HK-2 (cell line): ENCODE measurements around the gene ZNF587.
"Not testable (repeated sequence)": the region's sequence is repeated elsewhere in the genome, so short reads cannot be mapped to it uniquely, and the experiment has no call there.

ENCODE experiments used
- DNase-seq: peaks from one replicate; pipeline ENCODE4 v3.0.0-alpha.2; 2018; ENCODE audit not compliant: unreplicated experiment

The ZNF587 gene

GRCh38 chr19:57823155-57823554, 26.5 kb upstream of the ZNF587 start:
- DNase-seq: not testable (repeated sequence)

- DNase-seq: not testable (repeated sequence)
Measured at GRCh38 chr19:57823608-57824007, 26.1 kb upstream of the ZNF587 start.

GRCh38 chr19:57825511-57825910, 24.1 kb upstream of the ZNF587 start:
- DNase-seq: no peak

GRCh38 chr19:57829316-57829715, 20.3 kb upstream of the ZNF587 start:
- no peak for DNase-seq

DNA sequence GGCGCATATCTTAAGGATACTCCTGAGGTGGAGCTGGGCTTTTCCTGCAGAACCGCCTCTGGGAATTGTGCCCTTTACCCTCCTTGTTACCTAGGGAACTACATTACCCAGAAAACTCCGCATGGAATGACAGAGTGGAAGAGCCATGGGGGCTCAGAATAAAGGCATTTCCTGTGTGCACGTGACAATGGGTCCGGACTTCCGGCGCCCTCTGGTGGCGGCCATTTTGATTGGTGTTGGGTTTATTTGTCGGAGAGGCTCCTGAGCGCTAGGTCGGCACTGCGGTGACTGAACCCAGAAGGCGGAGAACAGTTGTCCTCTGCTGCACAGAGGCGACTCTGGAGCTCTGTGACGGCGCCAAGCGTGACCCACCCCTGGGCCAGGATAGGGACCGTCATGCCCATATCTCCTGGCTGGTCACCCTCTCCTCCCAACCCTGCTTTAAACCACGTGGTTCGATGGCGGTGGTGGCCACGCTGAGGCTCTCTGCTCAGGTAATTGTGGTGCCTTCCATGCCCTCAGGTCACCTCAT, 19.5 kb upstream of the ZNF587 start, which contains the start of gene ZNF587B:
Gene ZNF587B, plus strand, starts transcription at position 229 of the 532 bp plus-strand sequence. Its CDS starts 230 bp downstream, at position 459.
- peak; percentile 71 for DNase-seq

DNA sequence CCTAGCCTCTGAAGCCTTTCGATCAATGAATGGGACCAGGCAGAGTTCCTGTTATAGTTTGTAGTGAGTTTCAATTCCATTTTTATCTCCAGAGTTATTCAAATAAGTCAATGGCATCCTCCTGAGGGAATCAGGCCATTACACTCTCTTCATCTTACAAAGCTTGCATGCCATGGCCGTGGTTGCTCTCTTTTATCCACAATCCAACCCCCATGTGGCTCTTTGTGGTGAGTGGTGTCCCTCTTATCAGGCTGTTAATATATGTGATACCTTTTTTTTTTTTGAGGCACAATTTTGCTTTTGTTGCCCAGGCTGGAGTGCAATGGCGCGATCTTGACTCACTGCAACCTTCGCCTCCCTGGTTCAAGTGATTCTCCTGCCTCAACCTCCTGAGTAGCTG, 12.7 kb upstream of the ZNF587 start:
- DNase-seq: not testable (repeated sequence)

DNA sequence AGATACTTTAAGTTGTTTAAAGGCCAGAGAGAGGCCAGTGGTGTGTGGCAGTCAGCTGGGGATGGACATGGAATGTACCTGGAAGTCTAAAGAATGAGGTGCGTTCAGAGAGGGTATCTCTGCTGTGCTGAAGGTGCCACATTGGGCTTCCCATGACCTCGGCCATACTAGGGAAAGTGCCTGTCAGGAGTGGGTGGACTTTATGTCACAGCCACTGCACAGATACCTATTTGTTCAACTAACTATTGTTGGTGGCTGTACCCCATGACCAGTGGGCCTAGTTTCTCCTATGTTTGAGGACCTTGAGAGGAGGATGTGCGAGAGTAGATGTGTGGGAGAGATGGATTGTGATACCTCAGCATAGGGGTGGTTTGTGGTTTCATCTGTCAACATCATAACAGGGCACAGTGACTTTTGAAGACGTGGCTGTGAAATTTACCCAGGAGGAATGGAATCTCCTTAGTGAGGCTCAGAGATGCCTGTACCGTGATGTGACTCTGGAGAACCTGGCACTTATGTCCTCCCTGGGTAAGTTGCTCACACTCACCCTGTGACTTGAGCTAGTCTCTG, 11.0 kb upstream of the ZNF587 start:
- not testable (repeated sequence) for DNase-seq

DNA sequence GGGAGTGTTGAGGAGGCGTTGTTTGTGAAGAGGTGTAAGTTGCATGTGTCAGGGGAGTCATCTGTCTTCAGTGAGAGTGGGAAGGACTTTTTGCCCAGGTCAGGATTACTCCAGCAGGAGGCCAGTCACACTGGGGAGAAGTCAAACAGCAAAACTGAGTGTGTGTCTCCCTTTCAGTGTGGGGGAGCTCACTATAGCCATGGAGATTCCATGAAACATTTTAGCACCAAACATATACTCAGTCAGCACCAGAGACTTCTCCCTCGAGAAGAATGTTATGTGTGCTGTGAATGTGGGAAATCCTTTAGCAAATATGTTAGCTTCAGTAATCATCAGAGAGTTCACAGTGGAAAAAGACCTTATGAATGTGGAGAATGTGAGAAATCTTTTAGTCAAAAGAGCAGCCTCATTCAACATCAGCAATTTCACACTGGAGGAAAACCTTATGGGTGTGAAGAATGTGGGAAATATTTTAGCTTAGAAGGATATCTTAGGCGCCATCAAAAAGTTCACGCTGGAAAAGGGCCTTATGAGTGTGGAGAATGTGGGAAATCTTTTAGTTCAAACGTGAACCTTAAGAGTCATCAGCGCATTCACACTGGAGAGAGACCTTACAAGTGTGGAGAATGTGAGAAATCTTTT, 8.4 kb upstream of the ZNF587 start:
- no peak for DNase-seq

DNA sequence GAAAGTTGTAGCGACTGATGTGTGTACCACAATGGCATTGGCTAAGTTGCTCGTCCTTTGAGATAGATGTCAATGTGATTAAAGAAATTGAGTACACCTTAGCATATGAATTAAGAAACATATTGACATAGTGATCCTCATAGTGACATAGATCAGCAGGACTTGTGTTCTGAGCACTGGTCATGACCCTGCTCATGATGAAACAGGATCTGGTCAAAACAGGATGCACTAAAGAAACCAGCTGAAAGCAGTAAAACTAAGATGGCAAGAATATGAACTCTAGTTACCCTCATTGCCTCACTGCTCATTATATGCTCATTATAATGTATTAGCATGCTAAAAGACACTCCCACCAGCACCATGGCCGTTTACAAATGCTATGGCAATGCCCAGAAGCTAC, 2.5 kb upstream of the ZNF587 start:
- not testable (repeated sequence) for DNase-seq

DNA sequence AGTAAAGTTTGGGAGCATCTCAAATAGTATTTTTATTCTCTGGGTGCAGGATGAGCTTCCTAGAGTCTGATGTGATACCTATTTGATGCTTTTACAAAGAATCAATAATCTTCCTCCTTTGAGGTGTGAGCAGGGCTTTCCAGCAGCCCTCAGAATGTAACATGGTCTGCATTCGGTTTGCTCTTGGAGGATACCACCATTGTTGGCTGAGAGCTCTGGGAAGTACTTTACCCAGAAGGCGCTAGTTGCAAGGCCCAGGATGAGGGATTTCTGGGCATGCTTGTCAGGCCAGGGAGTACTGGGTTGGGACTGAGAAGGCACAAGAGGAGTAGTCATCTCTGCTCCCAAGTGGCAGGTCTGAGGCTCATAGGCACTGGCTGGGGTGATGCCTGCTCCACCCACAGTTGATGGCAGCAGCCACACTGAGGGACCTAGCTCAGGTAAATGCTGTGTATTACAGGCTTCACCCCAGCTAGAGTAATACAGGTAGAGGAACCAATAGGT, 445 bp upstream of the ZNF587 start:
- not testable (repeated sequence) for DNase-seq

- DNase-seq: peak; percentile 81
Measured at GRCh38 chr19:57850553-57851017, 926 bp downstream of the ZNF587 start.

GRCh38 chr19:57851812-57852603, 2.3 kb downstream of the ZNF587 start:
- not testable (repeated sequence) for DNase-seq

DNA sequence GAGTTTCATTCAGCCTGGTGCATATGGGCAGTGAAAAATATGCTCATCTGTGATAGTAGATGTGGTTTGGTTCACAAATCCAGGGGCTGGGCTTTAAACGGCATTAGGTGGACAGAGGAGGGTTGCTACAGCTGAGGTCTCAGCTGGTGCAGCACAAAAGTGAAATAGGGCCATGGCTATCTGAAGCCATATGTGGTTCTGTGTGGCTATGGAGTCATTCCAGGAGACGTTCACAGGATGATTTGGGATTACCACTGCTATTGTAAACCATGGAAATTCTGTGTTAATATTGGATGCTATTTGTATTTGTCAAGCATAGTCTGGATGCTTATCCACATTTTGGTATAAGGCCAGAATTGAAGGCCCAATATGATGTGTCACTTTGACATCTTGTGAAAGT, 4.5 kb downstream of the ZNF587 start:
- DNase-seq: not testable (repeated sequence)

DNA sequence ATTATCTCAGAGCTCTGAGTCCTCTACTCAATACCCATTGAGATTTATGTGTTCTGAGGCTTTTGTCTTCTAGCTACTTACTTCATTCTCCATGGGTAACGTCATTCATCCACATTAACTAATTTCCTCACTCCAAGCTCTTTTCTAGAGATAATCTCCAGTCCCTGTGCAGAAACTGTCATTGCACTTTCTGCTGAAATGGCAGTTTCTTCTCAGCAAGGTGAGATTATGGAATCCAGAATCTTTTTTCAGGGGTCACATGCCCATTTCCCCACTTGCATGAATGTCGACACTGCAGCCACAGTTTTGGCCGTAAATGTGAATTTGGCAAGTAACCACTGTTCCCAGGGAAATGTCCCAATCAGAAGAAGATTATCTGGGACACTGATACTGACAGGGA, 12.7 kb downstream of the ZNF587 start:
- DNase-seq: not testable (repeated sequence)

DNA sequence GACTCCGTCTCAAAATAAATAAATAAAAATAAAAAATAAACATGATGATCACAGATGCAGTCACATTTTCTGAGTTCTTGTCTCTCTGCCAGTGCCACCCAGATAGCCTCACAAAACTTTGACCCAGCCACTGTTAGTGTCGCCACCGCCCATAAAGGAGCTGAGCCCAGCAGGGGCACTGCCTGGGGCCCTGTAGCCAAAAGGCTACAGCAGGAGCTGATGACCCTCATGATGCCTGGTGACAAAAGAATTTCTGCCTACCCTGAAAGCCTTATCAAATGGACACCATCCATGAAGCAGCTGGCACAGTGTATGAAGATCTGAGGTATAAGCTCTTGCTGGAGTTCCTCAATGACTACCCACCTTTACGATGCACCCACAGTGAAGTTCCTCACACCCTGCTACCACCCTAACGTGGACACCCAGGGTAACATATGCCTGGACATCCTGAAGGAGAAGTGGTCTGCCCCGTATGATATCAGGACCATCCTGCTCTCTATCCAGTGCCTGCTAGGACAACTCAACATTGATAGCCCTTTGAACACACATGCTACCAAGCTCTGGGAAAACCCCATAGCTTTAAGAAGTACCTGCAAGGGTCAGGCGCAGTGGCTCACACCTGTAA, 18.3 kb downstream of the ZNF587 start:
- no peak for DNase-seq

- not testable (repeated sequence) for DNase-seq
Measured at GRCh38 chr19:57869655-57870054, 20.0 kb downstream of the ZNF587 start.

- no peak for DNase-seq
Measured at GRCh38 chr19:57870225-57870624, 20.6 kb downstream of the ZNF587 start.

DNA sequence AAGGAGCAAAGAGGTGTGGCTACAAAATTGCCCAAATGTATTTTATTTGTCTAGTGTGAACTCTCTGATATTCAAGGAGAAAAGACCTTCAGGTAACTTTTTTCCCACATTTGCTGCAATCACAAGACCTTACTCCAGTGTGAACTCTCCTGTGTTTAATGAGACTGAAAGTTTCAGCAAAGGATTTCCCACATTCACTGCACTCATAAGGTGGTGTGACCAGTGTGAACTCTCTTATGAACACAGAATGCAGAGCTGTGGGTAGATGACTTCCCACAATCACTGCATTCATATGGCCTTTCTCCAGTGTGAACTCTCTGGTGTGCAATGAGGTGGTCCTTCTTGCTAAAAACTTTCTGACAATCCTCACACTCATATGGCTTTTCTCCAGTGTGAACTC, 22.8 kb downstream of the ZNF587 start:
- no peak for DNase-seq

- not testable (repeated sequence) for DNase-seq
Measured at GRCh38 chr19:57873883-57874799, 24.5 kb downstream of the ZNF587 start.

GRCh38 chr19:57886046-57886445, 36.4 kb downstream of the ZNF587 start:
- DNase-seq: no peak
